Activated gamma-delta T cell (primary cell): ENCODE data around the gene TDG.

Source experiments
- DNase-seq: peaks from one replicate; lab custom pipeline; 2025; lab: John Stamatoyannopoulos, UW
- total RNA-seq, 2 donors: gene quantifications; one replicate each; lab custom pipeline; 2026; lab: John Stamatoyannopoulos, UW

Gene TDG
- total RNA-seq = 38.4 to 41.1 reads per million in 2 donors

- DNase-seq = peak; percentile 84
Measured at GRCh38 chr12:103965590-103966504, at the start of gene TDG. TSS of gene TDG (plus strand) at chr12:103965872. CDS start at chr12:103966038, 166 bp downstream.

GRCh38 chr12:103917873-103918272 is 47.8 kb upstream of the TDG start:
- no peak for DNase-seq

GRCh38 chr12:103924761-103925641 is 40.7 kb upstream of the TDG start:
- DNase-seq = no peak

- DNase-seq = no peak
Measured at GRCh38 chr12:103928682-103929045, 37.0 kb upstream of the TDG start.

- DNase-seq = peak; percentile 55
Measured at GRCh38 chr12:103929046-103929783, 36.5 kb upstream of the TDG start.

- DNase-seq = peak; percentile 35
Measured at GRCh38 chr12:103929784-103930033, 36.0 kb upstream of the TDG start.

- peak; percentile 99 for DNase-seq
Measured at GRCh38 chr12:103930034-103930786, 35.5 kb upstream of the TDG start, which contains the start of gene HSP90B1. TSS of gene HSP90B1 (plus strand) at chr12:103930410. CDS start at chr12:103930516, 106 bp downstream.

GRCh38 chr12:103930787-103931735 is 34.6 kb upstream of the TDG start:
- DNase-seq = no peak

GRCh38 chr12:103933237-103933636 is 32.4 kb upstream of the TDG start:
- no peak for DNase-seq

GRCh38 chr12:103936679-103937078 is 29.0 kb upstream of the TDG start:
- DNase-seq = no peak

GRCh38 chr12:103944964-103945363 is 20.7 kb upstream of the TDG start:
- DNase-seq = no peak

GRCh38 chr12:103947871-103948555 is 17.7 kb upstream of the TDG start:
- no peak for DNase-seq

GRCh38 chr12:103948746-103949406 is 16.8 kb upstream of the TDG start:
- DNase-seq = no peak

- DNase-seq = no peak
Measured at GRCh38 chr12:103952497-103952896, 13.2 kb upstream of the TDG start.

- DNase-seq = no peak
Measured at GRCh38 chr12:103955811-103956508, 9.7 kb upstream of the TDG start.

- peak; percentile 30 for DNase-seq
Measured at GRCh38 chr12:103956509-103957027, 9.1 kb upstream of the TDG start.

- no peak for DNase-seq
Measured at GRCh38 chr12:103957865-103958388, 7.7 kb upstream of the TDG start.

- no peak for DNase-seq
Measured at GRCh38 chr12:103958621-103959020, 7.1 kb upstream of the TDG start.
